HEK293 (cell line): Measurements from ENCODE around the gene VIPR2.

Experiments used
- MZF1 ChIP-seq: fragments of 450-650 bp; formaldehyde crosslinking; IDR thresholded peaks from 2 replicates; pipeline ENCODE4 v1.5.1; 2017; ENCODE audit warnings: missing biosample characterization, missing genetic modification characterization, borderline replicate concordance
- PRDM6 ChIP-seq: fragments of 450-650 bp; formaldehyde crosslinking; IDR thresholded peaks from 2 replicates; pipeline ENCODE4 v1.5.1; 2017; ENCODE audit warnings: missing biosample characterization, missing genetic modification characterization
- REST ChIP-seq: fragments of 450-650 bp; formaldehyde crosslinking; IDR thresholded peaks from 2 replicates; pipeline ENCODE4 v1.5.1; 2016; ENCODE audit warnings: missing biosample characterization, missing genetic modification characterization
- ZNF501 ChIP-seq: fragments of 450-650 bp; formaldehyde crosslinking; IDR thresholded peaks from 2 replicates; pipeline ENCODE4 v1.5.1; 2016; ENCODE audit warnings: missing biosample characterization, missing genetic modification characterization

DNA sequence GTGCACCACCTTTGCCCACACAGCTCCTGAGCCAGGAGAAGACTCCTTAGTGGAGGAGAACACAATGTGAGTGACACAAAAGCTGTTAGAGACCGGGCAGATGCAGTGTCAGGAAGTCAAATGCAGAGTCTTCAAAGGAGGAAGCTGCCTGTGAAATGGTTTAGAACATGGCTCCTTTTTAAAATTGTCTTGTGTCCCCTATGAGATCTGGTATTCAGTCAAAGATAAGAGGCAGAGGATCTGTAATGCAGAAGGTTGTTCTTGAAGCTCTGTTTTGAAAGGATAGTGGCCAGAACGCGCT is 133.0 kb downstream of the VIPR2 start:
- TF ChIP-seq REST (tag by site-specific recombination) (no peak), MZF1 (tag by site-specific recombination) (no peak), ZNF501 (tag by site-specific recombination) (no peak), PRDM6 (tag by site-specific recombination) (no peak)
